Measurements from ENCODE around the gene HJURP. TPM values are rescaled to one million over a fixed set of nuclear protein-coding genes. Genes with fewer than 3 reads are reported as not detected.
A peak's percentile ranks its signal among the peaks of the same experiment; 100 is the strongest.

Gene HJURP
- total RNA-seq, 1 experiment from 2014 or later: 73.2 TPM

- H3K4me3 ChIP-seq: no peak overlapping the region
These were observed 44.0 kb downstream of the HJURP start for GRCh38 chr2:233810385-233810784.

DNA sequence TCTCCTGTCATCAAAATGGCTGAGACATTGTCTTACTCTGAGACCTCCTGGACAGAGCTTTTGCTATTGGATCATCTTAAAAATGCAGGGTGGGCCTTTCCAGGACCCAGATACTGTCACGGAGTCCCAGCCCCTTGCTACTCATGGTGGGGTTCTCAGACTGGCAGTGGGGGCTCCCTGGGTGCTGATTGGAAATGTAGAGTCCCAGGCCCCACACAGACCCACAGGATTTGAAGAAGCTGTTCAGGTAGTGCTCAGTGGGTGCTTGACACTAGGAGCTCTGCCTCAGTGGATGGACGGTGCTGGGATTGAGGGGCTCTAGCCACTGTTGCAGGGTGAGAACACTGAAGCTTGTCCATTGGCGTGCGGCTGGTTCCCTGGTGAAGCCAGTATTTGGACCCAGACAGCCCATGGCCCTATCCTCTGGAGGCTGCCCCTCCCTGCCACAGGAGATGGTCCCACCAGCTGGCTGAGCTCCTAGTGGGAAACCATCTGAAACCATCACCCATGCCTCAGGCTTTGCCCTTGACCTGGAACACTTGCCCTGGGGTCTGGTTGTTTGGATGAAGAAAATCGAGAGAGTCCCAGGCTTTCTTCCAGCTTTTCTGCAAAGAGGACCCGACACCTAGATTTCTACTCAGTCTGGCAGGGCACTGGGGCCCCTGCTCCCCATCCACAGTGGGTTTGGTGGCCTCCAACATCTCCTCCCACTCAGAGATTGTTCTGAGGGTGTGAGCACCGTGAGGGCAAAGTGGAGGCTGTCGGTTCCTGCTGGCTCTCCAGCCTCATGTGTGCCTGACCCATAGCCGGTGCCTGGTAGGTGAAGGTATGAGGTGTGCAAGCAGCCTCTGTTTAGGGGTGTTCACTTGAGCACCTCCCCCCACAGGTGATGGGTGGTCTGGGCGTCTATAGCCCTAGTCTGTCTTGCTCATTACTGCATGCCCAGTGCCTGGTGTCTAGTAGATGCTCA, 46.1 kb downstream of the HJURP start:
- H3K4me3 ChIP-seq: no peak overlapping the region
- H3K27ac ChIP-seq: no peak overlapping the region
- H3K36me3 ChIP-seq: no peaks in the 10 kb centered on the region
- H3K27me3 ChIP-seq (replicated peaks): peaks cover 3% of the 10 kb centered on the region; the same call in 1 of the 2 replicates
- no peaks in the 10 kb centered on the region for H3K9me3 ChIP-seq (replicated peaks)
- peak in 1 of 2 experiments; percentile 34 for DNase-seq (ENCODE audit: low read depth in 1 of 2, low spot score in 2 of 2)
- H3K4me1 ChIP-seq (replicated peaks): no peaks in the 10 kb centered on the region

More at GRCh38 chr2:233810385-233810784, 44.0 kb downstream of the HJURP start:
- no peaks in the 10 kb centered on the region for H3K9me3 ChIP-seq (replicated peaks)
- DNase-seq (ENCODE audit: low read depth in 1 of 2, low spot score in 2 of 2): no peak
- no peak overlapping the region for H3K27ac ChIP-seq
- H3K36me3 ChIP-seq: no peaks in the 10 kb centered on the region
- peaks cover 3% of the 10 kb centered on the region; the same call in 1 of the 2 replicates for H3K27me3 ChIP-seq (replicated peaks)
- no peaks in the 10 kb centered on the region for H3K4me1 ChIP-seq (replicated peaks)

DNA sequence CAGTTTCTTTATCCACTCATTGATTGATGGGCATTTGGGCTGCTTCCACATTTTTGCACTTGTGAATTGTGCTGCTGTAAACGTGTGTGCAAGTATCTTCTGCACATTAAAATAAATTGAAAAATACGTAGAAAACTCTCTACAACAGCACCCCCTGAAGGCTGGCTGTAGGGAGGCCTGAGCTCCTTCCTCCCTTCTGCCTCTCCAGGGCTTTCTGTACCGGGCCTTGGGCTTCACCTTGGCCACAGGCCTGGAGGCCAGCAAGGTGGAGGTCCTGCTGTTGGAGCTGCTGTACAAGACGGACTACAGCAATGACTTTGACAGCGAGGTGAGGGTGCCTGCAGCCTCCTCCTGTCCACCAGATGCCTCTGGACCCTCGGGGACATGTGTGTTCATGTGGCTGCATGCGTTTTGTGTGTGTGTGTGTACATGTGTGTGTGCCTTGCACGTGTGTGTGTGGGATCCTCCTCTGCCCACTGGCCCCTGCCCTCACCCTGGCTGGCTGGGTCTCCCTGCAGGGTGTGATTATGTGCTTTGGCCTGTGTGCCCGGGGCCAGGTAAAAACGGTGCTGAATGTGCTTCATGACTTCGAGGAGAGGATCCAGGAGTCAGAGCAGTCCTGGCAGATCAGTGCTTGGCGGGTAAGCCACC, 47.0 kb downstream of the HJURP start:
- Histone ChIP-seq H3K36me3 (no peaks in the 10 kb centered on the region), H3K27me3 (replicated peaks) (peaks cover 3% of the 10 kb centered on the region; the same call in 1 of the 2 replicates), H3K4me3 (no peak overlapping the region), H3K4me1 (replicated peaks) (no peaks in the 10 kb centered on the region), H3K27ac (no peak overlapping the region), H3K9me3 (replicated peaks) (no peaks in the 10 kb centered on the region)
- DNase-seq (ENCODE audit: low read depth in 1 of 2, low spot score in 2 of 2): peak in 1 of 2 experiments; percentile 26

GRCh38 chr2:233803994-233804393, 50.3 kb downstream of the HJURP start:
- DNase-seq (ENCODE audit: low read depth in 1 of 2, low spot score in 2 of 2): peak in 1 of 2 experiments; percentile 39
- Histone ChIP-seq H3K4me3 (no peak overlapping the region), H3K27me3 (replicated peaks) (no peaks in the 10 kb centered on the region; the same call in 1 of the 2 replicates), H3K4me1 (replicated peaks) (no peaks in the 10 kb centered on the region), H3K36me3 (no peaks in the 10 kb centered on the region), H3K27ac (no peak overlapping the region), H3K9me3 (replicated peaks) (no peaks in the 10 kb centered on the region)

GRCh38 chr2:233803292-233803911, 50.9 kb downstream of the HJURP start:
- no peaks in the 10 kb centered on the region for H3K9me3 ChIP-seq (replicated peaks)

GRCh38 chr2:233802132-233802815, 52.1 kb downstream of the HJURP start:
- no peak overlapping the region for H3K27ac ChIP-seq

More at GRCh38 chr2:233803292-233803911, 50.9 kb downstream of the HJURP start:
- Histone ChIP-seq H3K27me3 (replicated peaks) (no peaks in the 10 kb centered on the region; the same call in 1 of the 2 replicates), H3K27ac (no peak overlapping the region), H3K4me1 (replicated peaks) (no peaks in the 10 kb centered on the region), H3K4me3 (no peak overlapping the region), H3K36me3 (no peaks in the 10 kb centered on the region)
- no peak for DNase-seq (ENCODE audit: low read depth in 1 of 2, low spot score in 2 of 2)

DNA sequence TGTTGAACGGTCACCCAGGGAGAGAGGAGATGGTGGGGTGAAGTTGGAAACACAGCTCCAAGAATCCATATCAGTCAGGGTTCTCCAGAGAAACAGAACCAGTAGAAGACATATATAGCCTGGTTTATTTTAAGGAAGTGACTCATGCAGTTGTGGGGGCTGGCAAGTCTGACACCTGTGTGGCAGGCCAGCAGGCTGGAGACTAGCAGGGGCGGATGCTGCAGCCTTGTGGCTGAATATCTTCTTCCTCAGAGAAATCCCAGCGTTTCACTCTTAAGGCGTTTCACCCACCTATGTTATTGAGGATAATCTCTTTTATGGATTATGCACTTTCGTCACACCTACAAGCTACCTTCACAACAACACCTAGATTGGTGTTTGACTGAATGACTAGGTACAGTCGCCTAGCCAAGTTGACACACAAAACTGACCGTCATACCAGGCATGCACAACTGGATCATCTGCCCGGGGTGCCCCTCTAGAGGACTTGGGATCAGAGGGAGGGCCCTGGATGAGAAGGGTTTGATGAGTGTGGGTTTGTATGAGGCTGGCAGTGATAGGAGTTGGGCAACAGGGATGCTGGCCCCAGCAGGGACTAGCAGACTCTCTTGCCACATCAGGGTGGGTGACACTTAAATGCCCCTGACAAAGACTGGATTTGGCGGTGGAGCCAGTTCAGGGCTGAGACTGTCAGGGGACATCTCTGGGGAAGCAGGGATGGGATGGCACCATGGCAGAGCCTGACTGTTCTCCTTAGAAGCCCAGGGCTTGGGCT, 52.8 kb downstream of the HJURP start:
- no peak overlapping the region for H3K27ac ChIP-seq
- DNase-seq (ENCODE audit: low read depth in 1 of 2, low spot score in 2 of 2): peak in 1 of 2 experiments; percentile 30
- H3K27me3 ChIP-seq (replicated peaks): no peaks in the 10 kb centered on the region; the same call in 1 of the 2 replicates
- no peak overlapping the region for H3K4me3 ChIP-seq
- H3K4me1 ChIP-seq (replicated peaks): no peaks in the 10 kb centered on the region
- H3K36me3 ChIP-seq: no peaks in the 10 kb centered on the region
- H3K9me3 ChIP-seq (replicated peaks): no peaks in the 10 kb centered on the region

More at GRCh38 chr2:233802132-233802815, 52.1 kb downstream of the HJURP start:
- no peaks in the 10 kb centered on the region for H3K4me1 ChIP-seq (replicated peaks)
- H3K4me3 ChIP-seq: no peak overlapping the region
- no peaks in the 10 kb centered on the region for H3K36me3 ChIP-seq
- H3K9me3 ChIP-seq (replicated peaks): no peaks in the 10 kb centered on the region
- peak in 1 of 2 experiments; percentile 28 for DNase-seq (ENCODE audit: low read depth in 1 of 2, low spot score in 2 of 2)
- no peaks in the 10 kb centered on the region; the same call in 1 of the 2 replicates for H3K27me3 ChIP-seq (replicated peaks)

- H3K9me3 ChIP-seq (replicated peaks): no peaks in the 10 kb centered on the region
- no peaks in the 10 kb centered on the region for H3K27me3 ChIP-seq (replicated peaks)
- H3K4me1 ChIP-seq (replicated peaks): no peaks in the 10 kb centered on the region
- H3K27ac ChIP-seq: no peak overlapping the region
- H3K4me3 ChIP-seq: no peak overlapping the region
- no peaks in the 10 kb centered on the region for H3K36me3 ChIP-seq
- DNase-seq (ENCODE audit: low read depth in 1 of 2, low spot score in 2 of 2): peak in 1 of 2 experiments; percentile 24
These were observed 54.1 kb downstream of the HJURP start for GRCh38 chr2:233800208-233800607.

DNA sequence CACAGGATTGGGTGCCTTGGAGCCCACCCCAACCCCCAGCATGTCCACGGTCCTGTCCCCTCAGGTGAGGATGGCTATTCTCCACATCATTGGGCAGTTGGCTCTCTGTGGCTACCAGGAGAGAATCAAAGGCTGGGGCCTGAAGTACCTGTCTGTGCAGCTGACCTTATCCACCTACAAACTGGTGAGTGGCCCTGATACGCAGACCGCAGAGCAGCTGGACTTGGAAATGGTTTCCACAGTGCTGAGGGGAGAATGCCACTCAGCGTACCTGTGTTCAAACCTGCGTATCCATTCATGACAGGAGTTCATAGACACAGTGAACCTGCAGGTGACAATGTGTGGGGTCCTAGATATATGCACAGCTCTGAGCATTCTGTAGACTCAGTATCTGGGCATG, 54.6 kb downstream of the HJURP start:
- no peak for DNase-seq (ENCODE audit: low read depth in 1 of 2, low spot score in 2 of 2)
- Histone ChIP-seq H3K36me3 (no peaks in the 10 kb centered on the region), H3K4me1 (replicated peaks) (no peaks in the 10 kb centered on the region), H3K9me3 (replicated peaks) (no peaks in the 10 kb centered on the region), H3K27me3 (replicated peaks) (no peaks in the 10 kb centered on the region), H3K4me3 (no peak overlapping the region), H3K27ac (no peak overlapping the region)

- Histone ChIP-seq H3K9me3 (replicated peaks) (no peaks in the 10 kb centered on the region), H3K27me3 (replicated peaks) (no peaks in the 10 kb centered on the region), H3K36me3 (no peaks in the 10 kb centered on the region), H3K4me3 (no peak overlapping the region), H3K4me1 (replicated peaks) (no peaks in the 10 kb centered on the region), H3K27ac (no peak overlapping the region)
- DNase-seq (ENCODE audit: low read depth in 1 of 2, low spot score in 2 of 2): peak in 1 of 2 experiments; percentile 32
These were observed 55.2 kb downstream of the HJURP start for GRCh38 chr2:233799087-233799665.

DNA sequence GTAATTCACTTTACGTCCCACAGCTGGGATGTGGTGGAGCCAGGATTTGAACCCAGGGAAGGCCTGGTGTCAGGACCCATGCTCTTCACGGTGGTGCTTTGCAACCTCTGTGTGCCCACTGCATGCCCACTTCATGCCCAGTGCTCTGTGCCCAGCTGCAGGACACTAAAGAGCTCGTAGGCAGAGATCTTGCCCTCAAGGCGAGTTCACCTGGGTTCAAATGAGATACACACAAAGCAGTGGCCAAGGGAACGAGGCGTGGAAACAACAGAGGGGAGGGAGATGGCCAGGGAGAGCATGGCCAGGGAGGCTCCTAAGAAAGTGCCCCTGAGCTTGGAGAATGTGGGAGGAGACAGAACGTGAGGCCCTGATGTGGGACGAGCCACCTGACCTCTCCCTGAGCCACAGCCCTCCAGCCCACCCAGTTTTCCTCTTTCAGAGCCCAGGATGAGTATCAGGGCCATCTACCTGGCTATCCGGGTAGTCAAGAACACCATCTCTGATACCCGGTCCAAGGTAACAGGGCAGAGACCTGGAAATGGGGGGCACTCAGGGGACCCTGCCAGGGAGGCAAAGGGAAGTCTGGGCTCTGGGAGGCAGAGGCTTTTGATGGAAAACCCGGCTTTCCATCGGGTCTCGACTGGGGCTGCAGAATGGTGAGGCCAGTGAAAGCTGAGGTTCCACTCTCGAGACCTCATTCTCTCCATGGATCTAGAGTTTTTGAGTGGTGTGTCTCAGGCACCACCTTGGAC, 55.8 kb downstream of the HJURP start:
- Histone ChIP-seq H3K36me3 (no peaks in the 10 kb centered on the region), H3K4me1 (replicated peaks) (no peaks in the 10 kb centered on the region), H3K4me3 (no peak overlapping the region), H3K27ac (no peak overlapping the region), H3K9me3 (replicated peaks) (no peaks in the 10 kb centered on the region), H3K27me3 (replicated peaks) (no peaks in the 10 kb centered on the region)
- peak in 1 of 2 experiments; percentile 33 for DNase-seq (ENCODE audit: low read depth in 1 of 2, low spot score in 2 of 2)

DNA sequence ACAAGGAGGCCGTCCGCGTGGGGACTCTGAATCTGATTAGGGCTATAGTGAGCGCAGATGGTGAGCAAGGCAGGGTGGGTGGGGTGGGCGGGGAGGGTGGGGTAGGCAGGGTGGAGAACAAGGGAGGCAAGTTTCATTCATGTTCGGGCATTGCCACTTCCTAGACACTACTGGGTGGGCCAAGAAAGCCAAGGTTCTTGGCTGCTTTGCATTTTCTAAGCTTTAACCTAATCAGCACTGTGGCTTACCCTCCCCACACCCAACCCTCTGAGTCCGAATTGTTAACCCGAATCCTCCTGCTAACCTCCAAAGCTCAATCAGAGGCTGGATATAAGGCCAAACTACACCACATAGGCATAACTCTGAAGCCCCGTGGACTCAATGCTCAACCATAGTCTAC, 58.1 kb downstream of the HJURP start:
- no peak overlapping the region for H3K4me3 ChIP-seq
- H3K4me1 ChIP-seq (replicated peaks): no peaks in the 10 kb centered on the region
- H3K27ac ChIP-seq: no peak overlapping the region
- no peaks in the 10 kb centered on the region for H3K36me3 ChIP-seq
- H3K9me3 ChIP-seq (replicated peaks): no peaks in the 10 kb centered on the region
- DNase-seq (ENCODE audit: low read depth in 1 of 2, low spot score in 2 of 2): no peak
- no peaks in the 10 kb centered on the region for H3K27me3 ChIP-seq (replicated peaks)
